Activated T-helper 1 cell treated with anti-CD3 and anti-CD28 coated beads, Interleukin-2, amount 50 U/mL, for 16 hours (primary cell): ENCODE measurements around the gene RPS6KA5.
A peak's percentile ranks its signal among the peaks of the same experiment; 100 is the strongest.
"Not testable (repeated sequence)": the region's sequence is repeated elsewhere in the genome, so short reads cannot be mapped to it uniquely, and the experiment has no call there.

Source experiments
- DNase-seq, 2 donors: peaks; one replicate each; pipeline ENCODE4 v3.0.0-alpha.2; 2020; ENCODE audit warnings: low read depth in 1 of 2, low spot score in 1 of 2

Gene RPS6KA5

DNA sequence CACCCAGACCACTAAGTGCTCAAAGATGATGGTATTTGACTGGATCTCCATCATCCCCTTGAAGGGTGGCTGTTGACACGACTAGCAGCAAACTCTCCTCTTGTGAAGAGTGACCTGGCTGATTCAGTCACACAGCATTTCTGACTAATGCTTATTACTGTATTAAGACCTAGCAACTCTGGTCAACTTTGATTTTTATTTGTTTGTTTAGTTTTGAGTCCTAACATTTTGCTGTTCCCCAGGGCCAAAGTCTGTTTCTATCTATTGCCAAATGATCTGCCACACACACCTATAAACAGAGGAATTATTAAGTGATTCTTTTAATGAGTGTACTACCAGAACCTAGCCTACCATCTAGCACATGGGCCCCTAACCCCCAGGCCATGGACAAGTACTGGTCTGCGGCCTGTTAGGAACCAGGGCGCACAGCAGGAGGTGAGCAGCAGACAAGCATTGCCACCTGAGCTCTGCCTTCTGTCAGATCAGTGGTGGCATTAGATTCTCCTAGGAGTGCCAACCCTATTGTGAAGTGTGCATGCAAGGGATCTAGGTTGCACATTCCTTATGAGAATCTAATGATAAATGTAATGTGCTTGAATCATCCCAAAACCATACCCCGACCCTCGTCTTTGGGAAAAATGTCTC lies 120.0 kb downstream of the RPS6KA5 start:
- DNase-seq: no peak

- DNase-seq: not testable (repeated sequence)
Measured at GRCh38 chr14:90939252-90939795, 121.1 kb downstream of the RPS6KA5 start.

DNA sequence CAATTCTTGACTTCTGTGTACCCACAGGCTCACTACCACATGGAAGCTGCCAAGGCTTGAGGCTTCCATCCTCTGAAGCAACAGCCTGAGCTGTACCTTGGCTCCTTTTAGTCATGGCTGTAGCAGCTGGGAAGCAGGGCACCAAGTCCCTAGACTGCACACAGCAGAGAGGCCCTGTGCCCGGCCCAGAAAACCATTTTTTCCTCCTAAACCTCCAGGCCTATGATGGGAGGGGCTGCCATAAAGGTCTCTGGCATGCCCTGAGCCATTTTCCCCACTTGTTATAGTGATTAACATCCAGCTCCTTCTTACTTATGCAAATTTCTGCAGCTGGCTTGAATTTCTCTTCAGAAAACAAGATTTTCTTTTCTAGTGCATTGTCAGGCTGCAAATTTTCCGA lies 121.8 kb downstream of the RPS6KA5 start:
- DNase-seq: no peak

- no peak for DNase-seq
Measured at GRCh38 chr14:90936757-90937440, 123.5 kb downstream of the RPS6KA5 start.

DNA sequence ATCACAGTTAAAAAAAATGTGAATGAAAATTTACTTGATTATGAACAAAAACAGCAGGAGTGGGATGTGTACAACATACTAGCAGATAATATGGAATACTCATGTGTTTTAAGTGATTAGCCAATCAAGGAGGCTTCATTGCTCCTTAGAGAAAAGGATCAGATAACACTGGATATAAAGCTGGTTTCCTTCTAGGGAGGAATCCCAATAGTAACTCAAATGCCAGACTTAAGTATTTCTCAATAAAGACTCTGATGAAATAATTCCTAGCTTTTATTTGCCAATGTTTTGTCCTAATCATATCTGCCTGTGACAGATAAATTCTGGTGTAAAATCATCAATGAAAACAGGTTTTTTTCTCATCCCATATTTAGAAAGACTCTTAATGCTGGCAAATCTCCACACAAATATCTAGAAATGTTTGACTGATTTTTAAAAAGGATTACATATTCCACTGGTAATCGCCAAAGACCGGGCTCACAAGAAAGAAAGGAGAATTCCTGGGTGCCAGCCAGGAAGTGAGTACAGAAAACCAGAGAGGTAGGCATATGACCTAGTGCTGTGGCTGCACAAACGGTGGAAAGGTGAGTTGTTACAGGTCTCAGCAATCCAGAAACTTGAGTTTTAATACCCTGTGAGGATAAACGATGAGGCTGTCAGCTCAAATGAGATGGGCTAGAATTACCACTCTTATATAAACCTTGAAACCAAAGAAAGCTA lies 135.7 kb downstream of the RPS6KA5 start:
- no peak for DNase-seq

DNA sequence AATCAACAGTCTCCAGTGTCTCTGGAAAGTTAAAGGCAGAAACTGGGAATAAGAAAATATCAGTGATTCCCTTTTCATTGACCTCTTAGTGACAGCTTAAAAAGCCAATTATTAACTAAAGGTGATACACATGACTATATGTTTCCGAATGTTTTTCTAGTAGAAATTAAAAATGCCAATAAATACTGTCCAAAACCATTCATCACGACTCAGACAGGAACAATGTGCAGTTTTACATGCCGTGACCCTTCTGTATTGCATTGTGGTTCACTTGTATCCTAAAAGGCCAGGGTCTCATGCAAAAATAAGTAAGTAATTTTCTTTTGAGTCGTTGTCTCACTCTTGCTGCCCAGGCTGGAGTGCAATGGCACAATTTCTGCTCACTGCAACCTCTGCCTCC lies 138.3 kb downstream of the RPS6KA5 start:
- DNase-seq: no peak

DNA sequence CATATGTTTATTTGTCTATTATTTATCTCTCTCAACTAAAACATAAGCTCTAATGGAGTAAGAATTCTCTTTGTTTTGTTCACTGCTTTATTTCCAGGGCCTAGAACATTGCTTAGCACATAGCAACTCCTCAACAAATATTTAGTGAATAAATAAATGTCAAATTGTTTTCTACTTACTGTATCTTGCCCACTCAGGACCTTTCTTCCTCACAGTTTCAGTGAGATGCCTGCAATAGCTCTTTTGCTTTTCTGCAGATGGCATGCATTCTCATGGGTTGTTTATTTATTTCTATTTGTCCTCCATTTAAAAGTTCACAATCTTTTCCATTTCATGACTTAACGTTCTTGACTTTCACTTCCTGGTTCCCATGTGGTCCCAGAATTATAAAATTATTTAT lies 149.3 kb downstream of the RPS6KA5 start:
- no peak for DNase-seq

GRCh38 chr14:90907178-90907577 lies 153.3 kb downstream of the RPS6KA5 start:
- no peak for DNase-seq

DNA sequence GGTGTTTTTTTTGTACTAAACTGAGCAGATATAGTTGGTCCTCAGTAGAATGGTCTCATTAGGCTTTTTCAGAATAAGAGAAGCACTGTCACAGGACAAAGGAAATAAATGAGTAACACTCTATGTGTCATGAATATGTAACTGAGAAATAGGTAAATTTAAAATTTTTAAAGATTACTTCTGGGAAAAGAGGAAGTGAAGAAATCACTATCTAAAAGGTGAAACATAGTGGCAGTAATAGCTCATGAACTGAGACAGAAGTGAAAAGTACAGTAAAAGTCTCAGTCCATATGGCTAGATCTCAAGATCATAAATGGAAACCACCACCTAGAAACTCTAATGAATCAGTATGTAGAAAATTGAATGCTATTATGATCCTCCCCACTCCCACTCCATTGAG lies 154.9 kb downstream of the RPS6KA5 start:
- DNase-seq: no peak

DNA sequence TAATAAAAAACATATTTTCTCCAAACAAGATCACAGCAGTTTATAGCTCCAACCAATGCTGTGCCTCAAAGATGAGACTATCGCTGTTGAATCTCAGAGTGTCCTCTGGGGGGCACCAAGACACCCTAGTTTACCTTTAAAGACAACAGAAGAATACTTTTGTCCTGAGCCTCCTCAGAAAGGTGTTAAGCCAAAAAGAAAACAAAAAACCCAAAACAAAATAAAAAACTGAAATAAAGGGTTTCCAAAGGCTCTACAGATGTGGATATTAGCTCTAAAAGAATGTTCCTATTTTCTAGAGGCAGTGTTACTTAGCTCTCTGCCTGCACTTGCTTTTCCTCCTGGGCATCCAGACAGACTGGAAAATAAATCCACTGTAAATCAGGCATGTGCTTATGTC lies 157.3 kb downstream of the RPS6KA5 start:
- peak in 1 of 2 donors; percentile 13 for DNase-seq

- DNase-seq: no peak
Measured at GRCh38 chr14:90900476-90901083, 159.9 kb downstream of the RPS6KA5 start.

GRCh38 chr14:90897022-90897421 lies 163.4 kb downstream of the RPS6KA5 start:
- no peak for DNase-seq

DNA sequence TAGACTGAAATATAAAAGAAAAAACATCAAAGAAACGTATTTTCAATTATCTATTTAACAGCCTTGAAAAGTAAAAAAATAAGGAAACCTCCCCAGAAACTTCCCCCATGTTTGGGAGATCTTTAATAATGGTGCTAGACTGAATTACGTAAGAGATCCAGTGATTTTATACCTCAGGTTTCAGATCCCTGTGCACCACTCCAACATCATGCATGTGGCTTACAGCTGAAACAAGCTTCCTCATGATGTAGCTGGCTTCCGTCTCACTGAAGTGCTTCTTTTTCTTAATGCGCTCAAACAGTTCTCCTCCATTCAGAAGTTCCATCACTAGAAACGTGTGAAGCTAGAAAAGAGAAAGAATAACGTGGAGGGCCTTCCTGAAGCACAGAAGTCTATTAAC lies 166.2 kb downstream of the RPS6KA5 start:
- no peak for DNase-seq

- DNase-seq: no peak
Measured at GRCh38 chr14:90893510-90893909, 166.9 kb downstream of the RPS6KA5 start.

- no peak for DNase-seq
Measured at GRCh38 chr14:90892970-90893369, 167.5 kb downstream of the RPS6KA5 start.

- no peak for DNase-seq
Measured at GRCh38 chr14:90891326-90891725, 169.1 kb downstream of the RPS6KA5 start.

DNA sequence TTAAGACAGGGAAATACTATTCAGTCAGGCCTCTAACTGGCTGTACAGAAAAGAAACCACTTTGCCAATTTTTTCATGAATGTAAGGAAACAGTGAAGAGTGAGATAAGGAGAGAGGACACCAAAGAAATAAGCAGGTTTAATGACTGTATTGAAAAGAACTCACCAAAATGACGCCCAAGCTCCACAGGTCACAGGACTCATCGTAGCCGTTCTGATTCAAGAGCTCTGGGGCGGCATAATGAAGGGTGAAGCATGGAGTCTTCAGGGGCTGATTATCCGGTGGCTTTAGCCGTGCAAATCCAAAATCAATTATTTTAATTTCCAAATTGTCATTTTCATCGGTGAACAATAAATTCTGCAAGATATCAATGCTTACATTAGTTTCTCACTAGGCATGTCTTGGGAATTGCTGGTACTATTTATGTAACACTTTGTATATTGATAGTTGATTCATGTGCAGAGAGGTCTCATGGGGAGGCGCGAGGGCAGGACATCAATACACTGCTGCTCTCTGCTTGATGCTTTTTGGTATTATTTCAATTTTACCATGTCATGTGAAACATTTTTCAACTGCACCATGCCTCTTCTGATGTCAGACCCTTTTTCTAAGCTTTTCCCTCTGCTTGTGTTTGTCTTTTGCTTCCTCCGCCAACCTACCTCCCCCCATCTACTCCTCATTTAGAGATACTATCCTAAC lies 170.0 kb downstream of the RPS6KA5 start:
- DNase-seq: no peak

GRCh38 chr14:90886297-90886815 lies 174.1 kb downstream of the RPS6KA5 start:
- no peak for DNase-seq

GRCh38 chr14:90883782-90884181 lies 176.7 kb downstream of the RPS6KA5 start:
- no peak for DNase-seq

GRCh38 chr14:90883197-90883596 lies 177.2 kb downstream of the RPS6KA5 start:
- DNase-seq: no peak

GRCh38 chr14:90880282-90880681 lies 180.2 kb downstream of the RPS6KA5 start:
- no peak for DNase-seq
